Stimulated activated naive B cell treated with anti-CD40 and anti-IgM and Interleukin-4, amounts not matched to agents 10 μg/mL and 1 μg/mL and 100 μg/mL, for 72 hours (primary cell): Measurements from ENCODE around the gene ZNF804A.

ENCODE experiments used
- ATAC-seq, 2 donors: fragments of 150-1000 bp; cut with Tn5 transposase; replicated peaks; 2 replicates each; pipeline ENCODE4 v1.10.0; 2021; ENCODE audit warnings: moderate library complexity in 1 of 2
- DNase-seq: peaks from one replicate; pipeline ENCODE4 v3.0.0; 2021
- H3K27ac Mint-ChIP-seq: one replicate; pipeline ENCODE4 v1.8.0; 2022; ENCODE audit warnings: mild to moderate bottlenecking, mixed read lengths
- H3K27me3 Mint-ChIP-seq, 2 donors: one replicate each; pipeline ENCODE4 v1.8.0; 2022; ENCODE audit warnings: mixed read lengths in 2 of 2
- H3K36me3 Mint-ChIP-seq, 2 donors: one replicate each; pipeline ENCODE4 v1.8.0; 2022; ENCODE audit warnings: mixed read lengths in 2 of 2, mild to moderate bottlenecking in 1 of 2
- H3K4me1 Mint-ChIP-seq, 2 donors: one replicate each; pipeline ENCODE4 v1.8.0; 2022; ENCODE audit warnings: mixed read lengths in 2 of 2, mild to moderate bottlenecking in 1 of 2
- H3K4me3 Mint-ChIP-seq, 2 donors: one replicate each; pipeline ENCODE4 v1.8.0; 2022; ENCODE audit warnings: mild to moderate bottlenecking in 2 of 2, mixed read lengths in 2 of 2, moderate library complexity in 1 of 2
- H3K9me3 Mint-ChIP-seq, 2 donors: one replicate each; pipeline ENCODE4 v1.8.0; 2022; ENCODE audit warnings: mixed read lengths in 2 of 2, mild to moderate bottlenecking in 1 of 2

Gene ZNF804A

DNA sequence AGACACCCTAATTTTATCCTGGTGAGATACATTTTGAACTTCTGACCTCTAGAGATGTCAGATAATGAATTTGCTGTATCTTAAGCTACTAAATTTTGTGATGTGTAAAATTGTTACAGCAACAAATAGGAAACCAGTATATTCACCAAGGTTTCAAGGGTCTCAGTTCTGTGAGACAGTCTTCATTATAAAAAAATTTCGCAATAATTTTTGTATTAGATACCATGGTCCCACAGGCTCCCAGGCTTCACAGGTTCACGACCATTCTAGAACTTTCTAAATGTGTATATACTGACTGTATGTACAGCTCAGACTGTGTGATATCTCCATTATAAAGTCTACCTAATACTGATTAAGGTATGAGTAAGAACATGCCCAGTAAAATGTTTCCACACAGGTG lies 181.4 kb downstream of the ZNF804A start:
- no peak for DNase-seq
- H3K27me3 Mint-ChIP-seq: no peaks in the 10 kb centered on the region
- no peak overlapping the region for H3K4me3 Mint-ChIP-seq
- H3K36me3 Mint-ChIP-seq: no peaks in the 10 kb centered on the region
- peaks cover 0 to 4% of the 10 kb centered on the region in 2 donors for H3K9me3 Mint-ChIP-seq
- no peak overlapping the region for H3K27ac Mint-ChIP-seq
- ATAC-seq: no peak
- H3K4me1 Mint-ChIP-seq: no peaks in the 10 kb centered on the region

DNA sequence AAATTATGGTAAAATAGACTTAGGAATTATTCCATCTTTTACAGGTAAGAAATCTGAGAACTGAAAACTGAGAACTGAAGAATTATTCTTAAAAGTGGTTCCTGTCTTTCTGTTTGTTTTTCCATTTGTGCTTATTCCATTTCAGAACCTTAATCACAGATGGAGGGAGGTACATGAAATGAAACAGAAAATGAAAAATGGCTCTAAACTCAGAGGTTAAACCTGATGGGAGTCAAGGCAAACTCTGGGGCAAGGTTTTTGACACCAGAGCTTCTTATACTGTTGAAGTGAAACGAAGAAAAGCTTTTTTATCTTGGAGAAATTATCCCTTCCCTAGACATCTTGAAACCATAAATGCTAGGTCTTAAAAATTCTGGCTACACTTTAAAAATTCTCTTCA lies 182.1 kb downstream of the ZNF804A start:
- Mint-ChIP-seq H3K36me3 (no peaks in the 10 kb centered on the region), H3K9me3 (peaks cover 0 to 4% of the 10 kb centered on the region in 2 donors), H3K4me3 (no peak overlapping the region), H3K27me3 (no peaks in the 10 kb centered on the region), H3K27ac (no peak overlapping the region), H3K4me1 (no peaks in the 10 kb centered on the region)
- ATAC-seq (no peak), DNase-seq (no peak)

DNA sequence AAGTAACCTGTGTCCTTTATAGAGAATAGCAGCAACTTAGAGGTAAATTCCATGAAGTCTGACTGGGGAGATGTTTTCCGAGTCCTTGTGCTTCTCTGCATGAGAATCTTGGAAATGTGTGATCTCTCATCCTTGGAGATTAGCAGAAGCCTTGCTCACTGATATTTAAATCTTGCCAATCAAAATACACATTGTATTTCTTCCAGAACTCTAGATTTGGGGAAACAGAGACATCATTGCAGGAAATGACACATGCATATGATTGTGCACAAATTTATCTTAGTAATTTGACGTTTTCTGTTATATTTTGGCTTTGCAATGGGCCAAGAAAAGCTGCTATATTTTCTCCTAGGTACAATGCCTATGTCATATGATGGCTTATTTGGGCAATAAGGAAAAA lies 182.6 kb downstream of the ZNF804A start:
- no peaks in the 10 kb centered on the region for H3K36me3 Mint-ChIP-seq
- H3K27me3 Mint-ChIP-seq: no peaks in the 10 kb centered on the region
- H3K27ac Mint-ChIP-seq: no peak overlapping the region
- no peak for DNase-seq
- H3K4me3 Mint-ChIP-seq: no peak overlapping the region
- H3K9me3 Mint-ChIP-seq: peaks cover 0 to 4% of the 10 kb centered on the region in 2 donors
- ATAC-seq: no peak
- no peaks in the 10 kb centered on the region for H3K4me1 Mint-ChIP-seq

DNA sequence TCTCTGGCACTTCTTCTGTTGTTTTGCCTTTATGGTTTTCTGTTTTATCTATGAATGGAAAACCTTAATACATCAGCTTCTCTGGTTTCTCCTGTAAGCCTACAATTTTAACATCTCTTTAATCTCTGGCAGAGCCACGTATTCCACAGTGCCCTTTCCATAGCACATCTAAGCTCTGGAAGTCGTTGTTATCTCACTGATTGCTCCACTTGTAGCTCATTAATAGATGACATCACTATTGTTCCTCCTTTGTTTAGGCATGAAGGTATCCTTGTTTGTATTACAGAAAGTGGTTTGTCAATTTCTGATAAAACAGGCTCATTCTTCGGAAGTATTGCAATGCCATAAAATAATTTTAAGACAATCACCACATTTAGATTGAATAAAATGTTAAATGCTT lies 185.2 kb downstream of the ZNF804A start:
- H3K9me3 Mint-ChIP-seq: peaks cover 0 to 10% of the 10 kb centered on the region in 2 donors
- DNase-seq: no peak

DNA sequence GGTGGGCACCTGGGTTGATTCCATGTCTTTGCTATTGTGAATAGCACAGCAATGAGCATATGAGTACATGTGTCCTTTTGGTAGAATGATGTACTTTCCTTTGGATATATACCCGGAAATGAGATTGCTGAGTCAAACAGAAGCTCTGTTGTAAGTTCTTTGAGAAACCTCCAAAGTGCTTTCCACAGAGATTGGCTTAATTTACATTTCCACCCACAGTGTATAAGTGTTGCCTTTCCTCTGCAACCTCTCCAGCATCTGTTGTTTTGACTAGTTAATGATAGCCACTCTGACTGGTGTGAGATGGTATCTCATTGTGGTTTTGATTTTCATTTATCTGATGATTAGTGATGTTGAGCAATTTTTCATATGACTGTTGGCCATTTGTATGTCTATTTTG lies 194.8 kb downstream of the ZNF804A start:
- Mint-ChIP-seq H3K27me3 (no peaks in the 10 kb centered on the region), H3K4me3 (no peak overlapping the region), H3K9me3 (peaks cover 4 to 8% of the 10 kb centered on the region in 2 donors), H3K36me3 (no peaks in the 10 kb centered on the region), H3K4me1 (peaks cover 0 to 1% of the 10 kb centered on the region in 2 donors), H3K27ac (no peak overlapping the region)
- DNase-seq (no peak), ATAC-seq (no peak)

More for the DNA sequence above, 185.2 kb downstream of the ZNF804A start:
- Mint-ChIP-seq H3K27ac (no peak overlapping the region), H3K27me3 (no peaks in the 10 kb centered on the region), H3K4me3 (no peak overlapping the region), H3K4me1 (no peaks in the 10 kb centered on the region), H3K36me3 (no peaks in the 10 kb centered on the region)
- ATAC-seq: no peak

DNA sequence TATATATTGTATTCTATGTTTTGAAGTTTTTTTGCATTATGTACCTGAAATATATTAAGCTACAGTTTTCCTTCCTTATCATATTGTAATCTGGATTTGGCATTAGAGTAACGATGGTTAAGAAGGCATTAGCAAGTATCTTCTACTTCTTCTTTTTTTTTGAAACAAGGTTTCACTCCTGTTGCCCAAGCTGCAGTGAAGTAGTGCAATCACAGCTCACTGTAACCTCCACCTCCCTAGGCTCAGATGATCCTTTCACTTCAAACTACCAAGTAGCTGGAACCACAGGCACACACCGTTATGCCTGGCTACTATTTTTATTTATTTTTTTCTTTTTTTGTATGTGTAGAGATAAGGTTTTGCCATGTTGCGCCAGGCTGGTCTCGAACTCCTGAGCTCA lies 201.1 kb downstream of the ZNF804A start:
- no peaks in the 10 kb centered on the region for H3K36me3 Mint-ChIP-seq
- no peak overlapping the region for H3K27ac Mint-ChIP-seq
- peaks cover 4 to 5% of the 10 kb centered on the region in 2 donors for H3K9me3 Mint-ChIP-seq
- no peak for DNase-seq
- no peak for ATAC-seq
- no peaks in the 10 kb centered on the region for H3K27me3 Mint-ChIP-seq
- peaks cover 0 to 1% of the 10 kb centered on the region in 2 donors for H3K4me1 Mint-ChIP-seq
- H3K4me3 Mint-ChIP-seq: no peak overlapping the region

DNA sequence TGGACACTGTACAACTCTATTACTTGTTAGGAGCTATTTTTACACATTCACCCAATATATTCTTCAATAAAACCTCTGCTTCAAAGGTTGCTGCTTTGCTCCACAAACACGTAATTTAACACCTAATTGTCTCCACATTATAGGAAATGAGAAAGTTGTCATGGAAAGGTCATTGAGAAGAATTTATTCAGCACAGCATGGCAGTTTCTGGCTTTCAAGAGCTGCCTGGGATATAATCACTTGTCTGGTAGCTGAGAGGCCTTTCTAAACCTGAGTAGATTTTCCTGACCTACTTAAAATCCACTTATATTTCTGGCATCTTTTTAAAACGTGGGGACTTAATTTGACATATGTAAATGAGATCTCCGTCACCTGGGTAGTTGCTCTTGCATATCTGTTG lies 216.1 kb downstream of the ZNF804A start:
- no peak overlapping the region for H3K27ac Mint-ChIP-seq
- no peak for DNase-seq
- ATAC-seq: no peak
- H3K36me3 Mint-ChIP-seq: no peaks in the 10 kb centered on the region
- H3K4me1 Mint-ChIP-seq: no peaks in the 10 kb centered on the region
- H3K27me3 Mint-ChIP-seq: no peaks in the 10 kb centered on the region
- H3K4me3 Mint-ChIP-seq: no peak overlapping the region
- H3K9me3 Mint-ChIP-seq: peaks cover 5 to 11% of the 10 kb centered on the region in 2 donors

DNA sequence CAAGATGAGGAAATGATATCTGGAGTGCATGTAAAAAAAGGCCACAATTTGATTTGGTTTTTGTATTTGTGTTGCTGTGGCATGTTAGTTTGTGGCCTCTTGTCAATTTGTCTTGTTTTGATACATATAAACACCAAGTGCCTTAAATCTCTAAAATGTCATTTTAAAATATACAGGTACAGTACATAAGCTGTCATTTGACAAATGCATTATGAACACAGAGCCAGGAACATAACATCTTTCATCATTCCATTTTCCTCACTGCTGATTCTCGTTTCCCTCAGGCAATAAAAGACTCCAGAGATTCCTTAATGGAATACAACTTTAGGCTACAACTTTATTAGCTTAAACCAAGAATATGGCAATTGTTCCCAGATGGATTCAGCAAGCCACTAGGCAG lies 217.5 kb downstream of the ZNF804A start:
- DNase-seq (no peak), ATAC-seq (no peak)
- Mint-ChIP-seq H3K27me3 (no peaks in the 10 kb centered on the region), H3K4me3 (no peak overlapping the region), H3K27ac (no peak overlapping the region), H3K9me3 (peaks cover 5 to 11% of the 10 kb centered on the region in 2 donors), H3K4me1 (no peaks in the 10 kb centered on the region), H3K36me3 (no peaks in the 10 kb centered on the region)

DNA sequence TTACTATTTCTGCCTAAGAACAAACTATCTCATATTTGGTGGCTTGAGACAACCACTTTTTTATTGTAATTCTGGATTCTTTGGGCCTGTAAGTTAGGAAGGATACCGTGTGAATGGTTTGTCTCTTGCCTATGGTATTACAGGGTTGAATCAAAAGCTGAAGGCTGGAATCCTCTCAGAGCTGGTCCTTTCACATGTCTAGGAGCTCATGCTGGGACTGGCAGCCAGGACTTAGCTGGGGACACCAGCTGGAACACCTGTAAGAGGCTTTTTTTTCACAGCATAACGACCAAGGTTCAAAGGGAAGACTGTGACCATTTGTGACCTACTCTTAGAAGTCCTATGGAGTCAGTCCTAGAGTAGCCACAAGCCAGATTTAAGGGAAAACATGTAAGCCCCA lies 226.3 kb downstream of the ZNF804A start:
- no peak for ATAC-seq
- Mint-ChIP-seq H3K4me3 (no peak overlapping the region), H3K9me3 (peaks cover 0 to 2% of the 10 kb centered on the region in 2 donors), H3K4me1 (no peaks in the 10 kb centered on the region), H3K36me3 (no peaks in the 10 kb centered on the region), H3K27me3 (no peaks in the 10 kb centered on the region), H3K27ac (no peak overlapping the region)
- no peak for DNase-seq

DNA sequence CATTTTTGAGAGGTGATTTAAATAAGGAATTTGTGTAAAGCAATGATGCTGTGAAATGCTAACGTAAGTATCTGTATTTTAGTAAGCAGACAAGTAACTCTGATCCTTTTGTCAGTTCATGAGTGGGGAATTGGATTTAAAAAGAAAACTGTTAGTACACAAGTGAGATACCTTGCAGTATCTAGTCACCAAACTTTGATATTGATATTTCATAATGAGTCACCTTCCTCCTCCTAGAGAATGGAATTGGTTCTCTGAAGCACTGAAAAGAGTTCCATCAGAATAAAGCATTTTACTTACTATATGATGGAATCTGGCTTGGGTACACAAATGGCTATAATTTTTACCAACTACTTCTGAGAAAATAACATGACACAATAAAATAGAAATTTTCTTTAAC lies 232.2 kb downstream of the ZNF804A start:
- no peak overlapping the region for H3K27ac Mint-ChIP-seq
- H3K9me3 Mint-ChIP-seq: peaks cover 0 to 1% of the 10 kb centered on the region in 2 donors
- DNase-seq (no peak), ATAC-seq (no peak)
- H3K27me3 Mint-ChIP-seq: no peaks in the 10 kb centered on the region
- no peaks in the 10 kb centered on the region for H3K4me1 Mint-ChIP-seq
- no peak overlapping the region for H3K4me3 Mint-ChIP-seq
- no peaks in the 10 kb centered on the region for H3K36me3 Mint-ChIP-seq

DNA sequence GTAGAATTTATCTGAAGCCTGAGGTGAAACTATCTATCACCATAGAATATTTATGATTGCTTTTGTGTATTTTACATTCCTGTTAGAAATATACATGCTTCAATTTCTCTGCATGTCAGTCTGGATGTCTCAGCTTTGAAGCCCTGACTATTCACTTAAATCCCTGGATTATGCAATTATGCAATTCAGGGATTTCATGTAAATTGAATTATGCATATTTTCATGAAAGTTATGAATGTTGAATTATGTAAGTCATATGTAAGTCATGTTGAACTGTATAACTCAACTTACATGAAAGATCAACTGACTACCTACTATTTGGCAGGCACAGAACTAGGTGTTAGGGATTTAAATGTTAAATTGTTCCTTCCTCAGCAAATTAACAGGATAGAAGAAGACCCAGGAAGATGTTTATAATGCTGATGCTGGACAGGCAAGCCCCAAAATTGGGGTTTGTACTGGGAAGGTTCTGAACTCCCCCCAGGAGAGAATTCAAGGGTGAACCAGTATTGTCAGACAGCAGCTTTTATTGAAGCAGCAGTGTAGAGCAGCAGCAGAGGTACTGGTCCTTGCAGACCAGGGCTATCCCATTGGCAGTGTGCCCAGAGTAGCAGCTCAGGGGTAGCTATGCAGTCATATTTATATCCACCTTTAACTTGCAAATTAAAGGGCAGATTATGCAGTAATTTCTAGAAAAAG lies 236.5 kb downstream of the ZNF804A start:
- no peak for ATAC-seq
- H3K36me3 Mint-ChIP-seq: no peaks in the 10 kb centered on the region
- DNase-seq: no peak
- no peak overlapping the region for H3K4me3 Mint-ChIP-seq
- no peaks in the 10 kb centered on the region for H3K4me1 Mint-ChIP-seq
- no peak overlapping the region for H3K27ac Mint-ChIP-seq
- peaks cover 0 to 2% of the 10 kb centered on the region in 2 donors for H3K9me3 Mint-ChIP-seq
- no peaks in the 10 kb centered on the region for H3K27me3 Mint-ChIP-seq

DNA sequence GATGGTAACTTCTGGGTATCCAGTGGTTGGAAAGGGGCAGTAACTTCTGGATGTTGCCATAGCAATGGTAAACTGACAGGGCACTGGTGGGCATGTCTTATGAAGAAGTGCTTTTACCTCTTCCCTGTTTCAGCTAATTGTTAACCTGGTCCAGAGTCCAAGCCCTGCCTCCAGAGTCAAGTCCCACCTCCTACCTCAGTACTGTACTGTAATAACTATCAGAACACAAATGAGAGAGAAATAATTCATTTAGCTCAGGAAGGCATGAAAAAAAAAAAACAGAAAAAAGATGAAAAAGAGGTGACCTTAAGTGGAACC lies 237.0 kb downstream of the ZNF804A start:
- no peak for DNase-seq
- H3K4me1 Mint-ChIP-seq: no peaks in the 10 kb centered on the region

DNA sequence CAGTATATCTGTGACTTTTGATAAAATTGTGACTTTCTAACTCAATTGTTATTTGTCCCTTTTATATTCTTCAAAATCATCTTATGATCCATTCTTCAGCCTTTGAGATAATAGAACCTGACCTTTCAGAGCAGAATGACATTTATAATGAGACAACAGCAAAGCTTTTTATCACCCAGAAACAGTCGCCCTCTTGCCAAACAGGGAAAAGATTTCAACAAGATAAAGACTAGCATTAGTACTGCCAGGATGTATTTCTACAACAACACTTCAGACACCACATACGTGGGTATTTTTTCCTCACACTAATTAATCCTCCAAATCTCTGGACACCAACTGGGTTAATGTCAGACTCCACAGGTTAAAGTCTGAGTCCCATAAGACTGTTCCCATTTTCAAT lies 249.0 kb downstream of the ZNF804A start:
- Mint-ChIP-seq H3K4me1 (no peaks in the 10 kb centered on the region), H3K4me3 (no peak overlapping the region), H3K27me3 (no peaks in the 10 kb centered on the region), H3K36me3 (no peaks in the 10 kb centered on the region), H3K27ac (no peak overlapping the region), H3K9me3 (peaks cover 0 to 5% of the 10 kb centered on the region in 2 donors)
- DNase-seq (no peak), ATAC-seq (no peak)

More for the DNA sequence above, 237.0 kb downstream of the ZNF804A start:
- H3K4me3 Mint-ChIP-seq: no peak overlapping the region
- no peaks in the 10 kb centered on the region for H3K36me3 Mint-ChIP-seq
- H3K27me3 Mint-ChIP-seq: no peaks in the 10 kb centered on the region
- peaks cover 0 to 2% of the 10 kb centered on the region in 2 donors for H3K9me3 Mint-ChIP-seq
- no peak overlapping the region for H3K27ac Mint-ChIP-seq
- ATAC-seq: peak in 1 of 2 donors; percentile 4

DNA sequence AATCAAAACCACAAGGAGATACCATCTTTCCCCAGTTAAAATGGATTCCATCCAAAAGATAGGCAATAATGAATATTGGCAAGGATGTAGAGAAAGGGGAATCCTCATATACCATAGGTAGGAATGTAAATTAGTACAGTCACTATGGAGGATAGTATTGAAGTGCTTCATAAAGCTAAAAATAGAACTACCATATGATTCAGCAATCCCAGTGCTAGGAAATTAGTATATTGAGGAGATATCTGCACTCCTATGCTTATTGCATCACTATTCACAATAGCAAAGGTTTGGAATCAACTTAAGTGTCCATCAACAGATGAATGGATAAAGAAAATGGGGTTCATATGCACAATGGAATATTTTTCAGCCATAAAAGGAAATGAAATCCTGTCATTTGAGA lies 251.2 kb downstream of the ZNF804A start:
- ATAC-seq: no peak
- Mint-ChIP-seq H3K36me3 (no peaks in the 10 kb centered on the region), H3K27ac (no peak overlapping the region), H3K27me3 (no peaks in the 10 kb centered on the region), H3K4me1 (no peaks in the 10 kb centered on the region), H3K4me3 (no peak overlapping the region), H3K9me3 (peaks cover 0 to 5% of the 10 kb centered on the region in 2 donors)
- DNase-seq: no peak

DNA sequence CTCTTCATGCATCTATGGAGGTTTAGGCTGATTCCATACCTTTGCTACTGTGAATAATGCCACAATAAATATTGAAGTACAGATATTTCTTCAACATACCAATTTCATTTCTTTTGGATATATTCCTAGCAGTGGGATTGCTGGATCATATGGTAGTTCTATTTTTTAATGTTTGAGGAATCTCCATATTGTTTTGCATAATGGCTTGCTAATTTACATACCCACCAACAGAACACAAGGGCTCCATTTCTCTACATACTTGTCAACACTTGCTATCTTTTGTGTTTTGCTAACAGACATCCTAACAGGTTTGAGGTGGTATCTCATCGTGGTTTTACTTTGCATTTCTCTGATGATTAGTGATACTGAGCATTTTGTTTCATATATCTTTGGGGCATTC lies 253.2 kb downstream of the ZNF804A start:
- no peak for DNase-seq
- H3K36me3 Mint-ChIP-seq: no peaks in the 10 kb centered on the region

DNA sequence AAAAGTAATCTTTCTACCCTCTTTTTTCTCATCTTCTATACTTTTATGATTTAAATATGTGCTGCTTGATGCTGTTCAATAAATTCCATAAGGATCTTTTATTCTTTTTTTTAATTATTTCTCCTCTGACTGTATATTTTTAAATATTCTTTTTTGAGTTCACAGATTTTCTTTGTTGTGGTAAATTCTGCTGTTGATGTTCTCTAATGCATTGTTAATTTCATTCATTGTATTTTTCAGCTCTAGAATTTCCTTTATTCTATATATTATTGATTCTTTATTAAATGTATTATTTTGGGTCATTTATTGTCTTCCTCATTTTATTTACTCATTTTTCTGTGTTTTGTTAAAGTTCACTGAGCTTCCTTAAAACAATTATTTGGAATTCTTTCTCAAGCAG lies 260.9 kb downstream of the ZNF804A start:
- Mint-ChIP-seq H3K4me1 (no peaks in the 10 kb centered on the region), H3K36me3 (no peaks in the 10 kb centered on the region), H3K9me3 (peaks cover 7 to 19% of the 10 kb centered on the region in 2 donors), H3K4me3 (no peak overlapping the region), H3K27ac (no peak overlapping the region), H3K27me3 (no peaks in the 10 kb centered on the region)
- ATAC-seq (no peak), DNase-seq (no peak)

More for the DNA sequence above, 253.2 kb downstream of the ZNF804A start:
- ATAC-seq: no peak
- no peaks in the 10 kb centered on the region for H3K27me3 Mint-ChIP-seq
- no peak overlapping the region for H3K27ac Mint-ChIP-seq
- no peaks in the 10 kb centered on the region for H3K4me1 Mint-ChIP-seq
- peaks cover 0 to 5% of the 10 kb centered on the region in 2 donors for H3K9me3 Mint-ChIP-seq
- no peak overlapping the region for H3K4me3 Mint-ChIP-seq
